ENCODE measurements around the gene HSBP1. TPM values are rescaled to one million over a fixed set of nuclear protein-coding genes. Genes with fewer than 3 reads are reported as not detected.

HSBP1 gene
- total RNA-seq, 1 donor from 2014 or later = 175 TPM

DNA sequence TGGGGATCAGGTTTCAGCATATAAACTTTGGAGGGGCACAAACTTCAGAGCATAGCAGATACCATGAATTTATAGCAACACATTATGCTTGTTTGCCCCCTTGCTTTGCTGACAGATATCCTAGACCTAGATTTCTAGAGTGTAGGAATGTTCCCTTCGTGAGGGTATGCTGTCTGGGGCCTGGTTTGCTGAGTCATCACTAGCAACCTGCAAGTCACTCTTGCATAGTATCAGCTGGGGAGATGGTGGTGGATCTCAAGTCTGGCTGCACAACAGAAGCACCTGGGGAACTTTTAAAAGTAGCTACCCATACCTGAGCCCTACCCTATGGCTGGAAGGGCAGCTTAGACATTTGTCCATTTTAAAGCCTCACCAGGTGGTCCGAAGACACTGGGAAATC, 22.3 kb upstream of the HSBP1 start:
- peaks cover 3% of the 10 kb centered on the region for H3K36me3 ChIP-seq
- peaks cover 19% of the 10 kb centered on the region for H3K4me1 ChIP-seq
- no peaks in the 10 kb centered on the region for H3K9me3 ChIP-seq (replicated peaks)
- TF ChIP-seq, protein P1, sequence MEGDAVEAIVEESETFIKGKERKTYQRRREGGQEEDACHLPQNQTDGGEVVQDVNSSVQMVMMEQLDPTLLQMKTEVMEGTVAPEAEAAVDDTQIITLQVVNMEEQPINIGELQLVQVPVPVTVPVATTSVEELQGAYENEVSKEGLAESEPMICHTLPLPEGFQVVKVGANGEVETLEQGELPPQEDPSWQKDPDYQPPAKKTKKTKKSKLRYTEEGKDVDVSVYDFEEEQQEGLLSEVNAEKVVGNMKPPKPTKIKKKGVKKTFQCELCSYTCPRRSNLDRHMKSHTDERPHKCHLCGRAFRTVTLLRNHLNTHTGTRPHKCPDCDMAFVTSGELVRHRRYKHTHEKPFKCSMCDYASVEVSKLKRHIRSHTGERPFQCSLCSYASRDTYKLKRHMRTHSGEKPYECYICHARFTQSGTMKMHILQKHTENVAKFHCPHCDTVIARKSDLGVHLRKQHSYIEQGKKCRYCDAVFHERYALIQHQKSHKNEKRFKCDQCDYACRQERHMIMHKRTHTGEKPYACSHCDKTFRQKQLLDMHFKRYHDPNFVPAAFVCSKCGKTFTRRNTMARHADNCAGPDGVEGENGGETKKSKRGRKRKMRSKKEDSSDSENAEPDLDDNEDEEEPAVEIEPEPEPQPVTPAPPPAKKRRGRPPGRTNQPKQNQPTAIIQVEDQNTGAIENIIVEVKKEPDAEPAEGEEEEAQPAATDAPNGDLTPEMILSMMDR (IDR thresholded peaks at IDR 0.05; ENCODE audit: borderline replicate concordance) = no peak
- no peaks in the 10 kb centered on the region for H3K27me3 ChIP-seq (ENCODE audit: low read depth)
- H3K4me3 ChIP-seq = no peak overlapping the region
- intact Hi-C loops (cut with micrococcal nuclease) = no loop called here
- H3K27ac ChIP-seq (replicated peaks) = no peak overlapping the region
- no peak for DNase-seq

DNA sequence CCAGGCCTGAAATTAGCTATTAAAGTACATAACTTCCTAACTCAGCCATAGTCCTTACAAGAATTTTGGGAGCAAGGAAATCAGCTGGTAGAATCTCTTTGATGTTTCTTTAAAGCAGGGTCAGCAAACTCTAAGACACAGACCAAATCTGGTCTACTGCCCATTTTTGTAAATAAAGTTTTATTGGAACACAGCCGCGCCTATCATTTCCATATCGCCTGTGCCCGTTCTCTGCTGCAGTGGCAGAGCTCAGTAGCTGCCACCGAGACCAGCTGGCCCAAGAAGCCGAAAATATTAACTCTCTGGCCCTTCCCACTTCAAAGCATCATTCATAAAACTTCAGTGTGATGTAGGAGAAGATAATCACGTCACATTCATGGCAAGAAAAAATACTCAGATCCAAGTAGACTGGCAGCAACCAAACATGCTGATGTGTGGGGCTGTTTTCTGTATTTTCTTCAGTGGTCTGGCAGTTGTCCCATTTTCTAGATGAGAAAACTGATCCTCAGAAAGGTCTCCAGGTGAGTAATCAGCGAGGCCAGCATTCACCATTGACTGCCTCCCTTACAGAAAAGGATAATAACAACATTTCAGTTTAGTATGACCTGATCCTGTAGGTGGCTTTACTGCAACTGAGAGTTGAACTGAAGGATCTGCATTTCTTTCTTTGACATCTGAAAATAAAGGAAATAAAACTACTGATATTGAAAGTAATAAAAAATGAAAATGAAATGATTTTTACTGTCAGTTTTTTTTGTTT, 18.0 kb upstream of the HSBP1 start:
- Histone ChIP-seq H3K27me3 (ENCODE audit: low read depth) (no peaks in the 10 kb centered on the region), H3K9me3 (replicated peaks) (no peaks in the 10 kb centered on the region), H3K27ac (replicated peaks) (no peak overlapping the region), H3K36me3 (peaks cover 3% of the 10 kb centered on the region), H3K4me3 (no peak overlapping the region), H3K4me1 (no peaks in the 10 kb centered on the region)
- no peak for DNase-seq
- intact Hi-C loops (cut with micrococcal nuclease) = no loop called here
- TF ChIP-seq, protein P1 (IDR thresholded peaks at IDR 0.05; ENCODE audit: borderline replicate concordance) = no peak

DNA sequence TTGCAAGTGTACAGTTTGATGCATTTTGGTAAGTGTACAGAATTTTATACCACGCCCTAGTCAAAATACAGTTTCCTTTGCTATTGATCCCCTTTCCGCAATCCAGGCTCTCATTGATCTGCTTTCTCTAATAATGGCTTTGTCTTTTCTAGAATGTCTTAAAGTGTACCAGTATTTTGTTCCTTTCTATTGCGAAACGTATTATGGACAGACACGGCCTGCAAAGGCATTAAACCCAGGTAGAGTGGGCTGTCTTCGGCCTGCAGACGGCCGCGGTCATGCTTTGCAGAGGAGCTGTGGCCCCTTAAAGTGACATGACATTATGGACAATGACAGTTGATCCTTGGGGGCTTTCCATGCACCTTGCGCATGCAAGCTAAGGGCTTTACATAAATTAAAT, 15.9 kb upstream of the HSBP1 start:
- peaks cover 3% of the 10 kb centered on the region for H3K36me3 ChIP-seq
- intact Hi-C loops (cut with micrococcal nuclease) = no loop called here
- H3K27ac ChIP-seq (replicated peaks) = no peak overlapping the region
- H3K4me1 ChIP-seq = no peaks in the 10 kb centered on the region
- no peak for DNase-seq
- TF ChIP-seq, protein P1 (IDR thresholded peaks at IDR 0.05; ENCODE audit: borderline replicate concordance) = no peak
- H3K27me3 ChIP-seq (ENCODE audit: low read depth) = no peaks in the 10 kb centered on the region
- H3K9me3 ChIP-seq (replicated peaks) = no peaks in the 10 kb centered on the region
- no peak overlapping the region for H3K4me3 ChIP-seq

DNA sequence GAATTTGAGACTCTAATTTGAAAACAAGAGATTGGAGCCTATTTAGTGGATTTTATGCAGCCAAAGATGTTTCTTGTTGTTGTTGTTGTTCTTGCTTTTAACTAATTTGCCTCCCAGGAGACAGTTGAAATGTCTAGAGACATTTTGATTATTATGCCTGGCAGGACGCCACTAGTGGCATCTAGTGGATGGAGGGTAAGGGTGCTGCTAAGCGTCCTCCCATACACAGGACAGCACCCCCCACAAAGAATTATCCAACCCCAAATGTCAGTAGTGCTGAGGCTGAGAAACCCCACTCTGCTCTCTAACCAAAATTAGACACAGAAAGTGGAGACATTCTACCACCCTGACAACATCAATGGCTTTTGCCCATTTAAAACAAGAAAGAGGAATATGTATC, 15.4 kb upstream of the HSBP1 start:
- Histone ChIP-seq H3K36me3 (peaks cover 1% of the 10 kb centered on the region), H3K9me3 (replicated peaks) (no peaks in the 10 kb centered on the region), H3K4me3 (no peak overlapping the region), H3K27me3 (ENCODE audit: low read depth) (no peaks in the 10 kb centered on the region), H3K4me1 (no peaks in the 10 kb centered on the region), H3K27ac (replicated peaks) (no peak overlapping the region)
- DNase-seq = no peak
- TF ChIP-seq, protein P1 (IDR thresholded peaks at IDR 0.05; ENCODE audit: borderline replicate concordance) = no peak
- intact Hi-C loops (cut with micrococcal nuclease) = no loop called here

DNA sequence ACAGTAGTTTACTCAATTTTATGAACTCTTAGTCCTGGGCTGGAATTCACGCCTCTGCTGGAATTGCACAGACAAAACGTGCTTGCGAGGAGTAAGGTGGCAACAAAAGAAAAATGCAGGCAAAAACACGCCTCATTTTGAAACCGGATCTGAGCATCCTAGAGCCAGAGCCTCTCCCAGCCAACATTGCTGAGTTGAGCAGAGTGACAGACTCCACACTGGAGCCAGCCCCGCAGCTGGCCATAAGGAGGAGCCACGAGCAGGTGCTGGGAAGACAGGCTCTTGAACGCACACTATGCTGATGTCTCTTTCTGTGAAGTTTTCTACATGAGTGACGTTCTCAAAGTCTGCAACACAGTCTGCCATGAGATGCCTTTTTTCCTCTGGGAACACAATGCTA, 14.6 kb upstream of the HSBP1 start:
- Histone ChIP-seq H3K27me3 (ENCODE audit: low read depth) (no peaks in the 10 kb centered on the region), H3K9me3 (replicated peaks) (no peaks in the 10 kb centered on the region), H3K4me1 (no peaks in the 10 kb centered on the region), H3K4me3 (no peak overlapping the region), H3K27ac (replicated peaks) (no peak overlapping the region), H3K36me3 (no peaks in the 10 kb centered on the region)
- TF ChIP-seq, protein P1 (IDR thresholded peaks at IDR 0.05; ENCODE audit: borderline replicate concordance) = no peak
- DNase-seq = no peak
- intact Hi-C loops (cut with micrococcal nuclease) = no loop called here

All from left ventricle myocardium inferior (tissue), 1 donor.